Naive thymus-derived CD8-positive, alpha-beta T cell (primary cell): Measurements from ENCODE around the gene VEGFB. TPM values are rescaled to one million over a fixed set of nuclear protein-coding genes. Genes with fewer than 3 reads are reported as not detected.

Source experiments
- ATAC-seq, 2 donors: fragments of 150-1000 bp; cut with Tn5 transposase in 1 of 2; sonication (Bioruptor Pico), chemical (Tn5 transposase) in 1 of 2; 1 replicate in 1 of 2; 2 replicates in 1 of 2; pipeline ENCODE4 v1.10.0; 2021; ENCODE audit warnings: mild to moderate bottlenecking in 2 of 2, moderate library complexity in 2 of 2
- POLR2A ChIA-PET: fragments of 350-600 bp; sonication (Branson Sonifier 250); formaldehyde crosslinking; loops from one replicate; lab custom pipeline; 2021; ENCODE audit warnings: antibody characterized with exemption; lab: Charles Lee
- DNase-seq, 10 donors: peaks; one replicate each; pipeline versions ENCODE4 v3.0.0 to v3.0.0-alpha.2; 2020 to 2022
- H3K27ac Mint-ChIP-seq, 10 donors: one replicate each; pipeline ENCODE4 v1.8.0; 2020 to 2022; ENCODE audit warnings: mild to moderate bottlenecking in 10 of 10, mixed read lengths in 10 of 10, moderate library complexity in 4 of 10, inconsistent platforms in 1 of 10
- H3K27me3 Mint-ChIP-seq, 5 donors: one replicate each; pipeline ENCODE4 v1.8.0; 2021 to 2022; ENCODE audit warnings: mixed read lengths in 5 of 5
- H3K36me3 Mint-ChIP-seq, 3 donors: one replicate each; pipeline ENCODE4 v1.8.0; 2020 to 2022; ENCODE audit warnings: mixed read lengths in 3 of 3, mild to moderate bottlenecking in 2 of 3, inconsistent platforms in 1 of 3
- H3K4me1 Mint-ChIP-seq, 4 donors: one replicate each; pipeline ENCODE4 v1.8.0; 2021 to 2022; ENCODE audit warnings: mixed read lengths in 4 of 4
- H3K4me3 Mint-ChIP-seq, 10 donors: one replicate each; pipeline ENCODE4 v1.8.0; 2020 to 2022; ENCODE audit warnings: mild to moderate bottlenecking in 10 of 10, mixed read lengths in 10 of 10, moderate library complexity in 6 of 10, inconsistent platforms in 1 of 10
- H3K9me3 Mint-ChIP-seq, 9 donors: one replicate each; pipeline ENCODE4 v1.8.0; 2020 to 2022; ENCODE audit warnings: mixed read lengths in 9 of 9, mild to moderate bottlenecking in 3 of 9, inconsistent platforms in 1 of 9, moderate library complexity in 1 of 9
- polyA plus RNA-seq, 3 donors: library from polyadenylated mRNA; unstranded; fragments of 300-500 nt; fragmentation: Illumina TruSeq; gene quantifications; one replicate each; pipeline ENCODE4 v1.2.3, GENCODE V29; 2021
- total RNA-seq, 8 experiments: library from RNA in 2 of 8; stranded (reverse) in 2 of 8; gene quantifications; one replicate each; pipeline ENCODE4 v1.2.3 and lab custom pipeline; 2021 to 2026

The VEGFB gene
- total and polyA plus RNA-seq, 5 experiments from 2014 or later = 11.2 to 62.1 (median 28.1) TPM

DNA sequence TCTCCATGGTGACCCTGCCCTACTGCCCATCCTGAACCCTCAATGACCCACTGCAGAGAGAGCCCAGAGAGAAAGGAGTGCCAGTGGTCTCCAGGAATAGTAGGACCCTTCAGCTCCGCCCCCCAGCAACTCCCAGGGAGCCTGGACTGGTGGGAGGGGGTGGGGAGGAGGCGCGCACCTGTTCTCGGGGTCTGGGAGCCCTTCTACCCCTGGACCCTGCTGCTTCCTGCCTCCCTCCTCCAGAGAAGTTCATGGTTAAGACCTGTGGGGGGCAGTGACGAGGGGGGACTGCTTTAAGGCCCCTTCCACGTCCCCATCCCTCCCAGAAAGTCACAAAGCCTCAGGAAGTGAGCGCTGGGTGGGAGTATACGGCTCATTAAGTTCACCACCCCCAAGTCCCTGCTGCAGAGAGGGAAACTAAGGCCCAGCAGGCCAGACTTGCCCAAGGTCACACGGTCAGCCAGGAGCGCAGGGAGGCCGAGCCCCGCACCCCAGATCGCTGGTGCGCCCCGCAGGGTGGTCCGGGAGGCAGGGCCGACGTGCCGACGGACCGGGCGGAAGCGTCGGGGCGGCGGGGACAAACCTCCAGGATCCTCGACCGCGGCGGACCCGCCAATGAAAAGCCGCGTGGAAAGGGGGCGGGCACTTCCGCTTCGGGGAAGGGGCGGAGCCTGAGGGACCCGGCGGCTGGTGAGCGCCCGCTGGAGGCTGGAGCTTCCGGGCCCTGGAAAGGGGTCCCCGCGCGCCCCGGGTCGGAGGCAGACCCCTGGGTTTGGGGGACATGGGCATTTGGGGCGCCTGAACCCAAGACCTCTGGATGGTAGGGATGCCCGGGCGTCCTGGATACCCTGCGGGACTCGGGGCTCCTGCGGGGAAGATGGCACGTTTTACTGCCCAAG lies 8.5 kb upstream of the VEGFB start, which contains the start of the genes NUDT22 and TRPT1:
NUDT22 (plus strand) TSS at position 667 of the 899 bp plus-strand sequence. CDS start 379 bp downstream, outside the sequence.
TRPT1 (minus strand) TSS at position 579 of the 899 bp plus-strand sequence; CDS start at position 253, 326 bp downstream.
- ATAC-seq (peak; percentile 69 to 71), DNase-seq (peak; percentile 80 to 93 (median 85))
- no peaks in the 10 kb centered on the region for H3K27me3 Mint-ChIP-seq
- peaks cover 17 to 41% (median 33%) of the 10 kb centered on the region in 4 donors for H3K4me1 Mint-ChIP-seq
- H3K9me3 Mint-ChIP-seq = no peaks in the 10 kb centered on the region
- POLR2A ChIA-PET = interaction anchor here (1.2 to 16.0 kb wide), 14 partner anchors 9 to 91 kb away, joined by 3 to 290 read pairs (median 10); partner anchors contain the start of genes BAD, FERMT3, FKBP2 and GPR137
- peak within 1 kb of the TSS; percentile 87 to 95 (median 90) for H3K4me3 Mint-ChIP-seq
- H3K27ac Mint-ChIP-seq = peak within 1 kb of the TSS; percentile 83 to 97 (median 92)
- peaks cover 0 to 15% (median 0%) of the 10 kb centered on the region in 3 donors for H3K36me3 Mint-ChIP-seq

- ATAC-seq = peak; percentile 29 to 43
- peaks cover 0 to 10% (median 0%) of the 10 kb centered on the region in 3 donors for H3K36me3 Mint-ChIP-seq
- H3K4me3 Mint-ChIP-seq = peak overlapping the region; percentile 87 to 95 (median 90)
- H3K4me1 Mint-ChIP-seq = peaks cover 19 to 45% (median 36%) of the 10 kb centered on the region in 4 donors
- POLR2A ChIA-PET = interaction anchor here (1.2 to 16.0 kb wide), 14 partner anchors 9 to 91 kb away, joined by 3 to 290 read pairs (median 10); partner anchors contain the start of genes BAD, FERMT3, FKBP2 and GPR137
- no peaks in the 10 kb centered on the region for H3K9me3 Mint-ChIP-seq
- no peaks in the 10 kb centered on the region for H3K27me3 Mint-ChIP-seq
- peak; percentile 35 to 82 (median 52) for DNase-seq
- peak overlapping the region; percentile 83 to 95 (median 90) for H3K27ac Mint-ChIP-seq
Observed at GRCh38 chr11:64226507-64227051, 7.8 kb upstream of the VEGFB start.

GRCh38 chr11:64227405-64227956 lies 6.9 kb upstream of the VEGFB start:
- H3K27me3 Mint-ChIP-seq = no peaks in the 10 kb centered on the region
- no peak for DNase-seq
- peaks cover 0 to 7% (median 0%) of the 10 kb centered on the region in 3 donors for H3K36me3 Mint-ChIP-seq
- peak overlapping the region; percentile 83 to 95 (median 90) for H3K27ac Mint-ChIP-seq
- no peak for ATAC-seq
- H3K4me1 Mint-ChIP-seq = peaks cover 22 to 54% (median 44%) of the 10 kb centered on the region in 4 donors
- peak overlapping the region; percentile 87 to 95 (median 90) for H3K4me3 Mint-ChIP-seq
- POLR2A ChIA-PET = interaction anchor here (0.6 to 16.0 kb wide), 9 partner anchors 17 to 549 kb away, joined by 3 to 290 read pairs (median 22); partner anchors contain the start of genes BAD, ESRRA, FERMT3 and FKBP2
- H3K9me3 Mint-ChIP-seq = no peaks in the 10 kb centered on the region

DNA sequence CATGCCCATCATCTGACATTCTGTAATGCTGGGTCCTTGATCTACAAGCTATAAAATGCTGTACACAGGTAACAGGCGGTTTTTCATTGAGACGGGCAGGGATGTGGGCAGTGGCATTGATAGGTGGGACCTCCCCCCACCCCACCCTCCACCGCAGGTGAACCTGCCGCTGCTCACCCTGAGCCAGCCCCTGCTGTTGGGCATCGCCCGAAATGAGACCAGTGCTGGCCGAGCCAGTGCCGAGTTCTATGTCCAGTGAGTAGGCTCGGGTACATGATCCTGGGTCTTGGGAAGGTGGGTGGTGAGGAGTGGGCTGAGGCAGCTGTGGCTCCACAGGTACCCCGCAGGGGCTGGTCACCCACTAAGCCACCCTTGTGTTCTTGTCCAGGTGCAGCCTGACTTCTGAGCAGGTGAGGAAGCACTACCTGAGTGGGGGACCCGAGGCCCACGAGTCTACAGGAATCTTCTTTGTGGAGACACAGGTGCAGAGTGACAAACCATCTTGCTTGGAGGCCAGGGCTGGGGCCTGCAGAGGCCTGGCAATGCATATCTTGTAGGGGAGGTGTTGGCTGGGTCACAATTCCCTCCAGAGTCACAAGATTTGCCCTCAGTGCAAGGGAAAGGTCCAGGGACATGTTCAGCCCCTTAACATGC lies 5.2 kb upstream of the VEGFB start:
- H3K4me3 Mint-ChIP-seq = peak overlapping the region; percentile 82 to 99 (median 90)

GRCh38 chr11:64229744-64230170 lies 4.6 kb upstream of the VEGFB start:
- POLR2A ChIA-PET = interaction anchor here (0.6 to 16.0 kb wide), 12 partner anchors 13 to 1628 kb away, joined by 3 to 290 read pairs (median 4); partner anchors contain the start of genes BAD, CFL1, FERMT3 and FKBP2
- H3K4me1 Mint-ChIP-seq = peaks cover 22 to 66% (median 58%) of the 10 kb centered on the region in 4 donors

More for the DNA sequence above, 5.2 kb upstream of the VEGFB start:
- H3K27me3 Mint-ChIP-seq = no peaks in the 10 kb centered on the region
- H3K36me3 Mint-ChIP-seq = no peaks in the 10 kb centered on the region
- ATAC-seq (no peak), DNase-seq (no peak)
- peaks cover 22 to 66% (median 58%) of the 10 kb centered on the region in 4 donors for H3K4me1 Mint-ChIP-seq
- POLR2A ChIA-PET = interaction anchor here (0.8 to 16.0 kb wide), 12 partner anchors 12 to 1389 kb away, joined by 3 to 290 read pairs (median 5); partner anchors contain the start of genes BAD, FERMT3, FKBP2 and PLCB3
- H3K9me3 Mint-ChIP-seq = no peaks in the 10 kb centered on the region
- H3K27ac Mint-ChIP-seq = peak overlapping the region; percentile 75 to 97 (median 90)

GRCh38 chr11:64230171-64230984 lies 4.0 kb upstream of the VEGFB start, which contains the start of gene DNAJC4:
Gene DNAJC4, plus strand, starts transcription at chr11:64230548. Its CDS starts 307 bp downstream, at chr11:64230855.
- peak; percentile 76 to 93 (median 84) for DNase-seq

More at GRCh38 chr11:64229744-64230170, 4.6 kb upstream of the VEGFB start:
- Mint-ChIP-seq H3K27ac (peak overlapping the region; percentile 83 to 97 (median 93)), H3K4me3 (peak overlapping the region; percentile 82 to 99 (median 90)), H3K27me3 (no peaks in the 10 kb centered on the region), H3K9me3 (no peaks in the 10 kb centered on the region), H3K36me3 (no peaks in the 10 kb centered on the region)
- no peak for DNase-seq
- no peak for ATAC-seq

GRCh38 chr11:64230985-64231365 lies 3.4 kb upstream of the VEGFB start:
- Mint-ChIP-seq H3K27ac (peak overlapping the region; percentile 48 to 97 (median 90)), H3K36me3 (no peaks in the 10 kb centered on the region), H3K27me3 (no peaks in the 10 kb centered on the region), H3K4me1 (peaks cover 18 to 68% (median 63%) of the 10 kb centered on the region in 4 donors), H3K9me3 (no peaks in the 10 kb centered on the region), H3K4me3 (peak overlapping the region; percentile 82 to 99 (median 90))
- ATAC-seq = no peak
- POLR2A ChIA-PET = interaction anchor here (0.7 to 16.0 kb wide), 9 partner anchors 13 to 1504 kb away, joined by 3 to 290 read pairs (median 4); partner anchors contain the start of genes FERMT3, FKBP2, HNRNPUL2 and PLCB3
- DNase-seq = no peak

More at GRCh38 chr11:64230171-64230984, 4.0 kb upstream of the VEGFB start, which contains the start of gene DNAJC4:
- peak; percentile 52 to 63 for ATAC-seq
- peak within 1 kb of the TSS; percentile 82 to 99 (median 90) for H3K4me3 Mint-ChIP-seq
- H3K27ac Mint-ChIP-seq = peak within 1 kb of the TSS; percentile 83 to 97 (median 93)
- no peaks in the 10 kb centered on the region for H3K27me3 Mint-ChIP-seq
- H3K36me3 Mint-ChIP-seq = no peaks in the 10 kb centered on the region
- POLR2A ChIA-PET = interaction anchor here (0.6 to 16.0 kb wide), 13 partner anchors 14 to 1628 kb away, joined by 3 to 290 read pairs (median 4); partner anchors contain the start of genes BAD, CFL1, FERMT3 and FKBP2
- peaks cover 20 to 66% (median 60%) of the 10 kb centered on the region in 4 donors for H3K4me1 Mint-ChIP-seq
- H3K9me3 Mint-ChIP-seq = no peaks in the 10 kb centered on the region

DNA sequence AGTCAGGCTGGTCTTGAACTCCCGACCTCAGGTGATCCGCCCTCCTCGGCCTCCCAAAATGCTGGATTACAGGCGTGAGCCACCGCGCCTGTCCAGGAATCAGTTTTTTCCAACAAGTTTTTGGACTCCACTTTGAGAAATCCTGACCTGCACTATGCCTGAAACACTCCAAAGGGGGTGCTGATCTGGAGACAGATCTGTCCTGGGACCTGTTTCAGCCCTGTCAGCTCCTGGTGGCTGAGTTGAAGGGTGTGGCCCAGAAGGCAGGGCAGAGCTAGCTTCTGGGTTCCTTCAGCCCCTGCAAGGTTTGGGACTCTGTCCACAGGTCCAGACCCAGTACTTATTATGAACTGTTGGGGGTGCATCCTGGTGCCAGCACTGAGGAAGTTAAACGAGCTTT lies 2.8 kb upstream of the VEGFB start:
- DNase-seq = no peak
- no peak for ATAC-seq
- peak overlapping the region; percentile 36 to 99 (median 88) for H3K4me3 Mint-ChIP-seq
- peak overlapping the region in 9 of 10 donors; percentile 48 to 86 (median 74) for H3K27ac Mint-ChIP-seq
- H3K27me3 Mint-ChIP-seq = no peaks in the 10 kb centered on the region
- no peaks in the 10 kb centered on the region for H3K9me3 Mint-ChIP-seq
- POLR2A ChIA-PET = interaction anchor here (0.7 to 16.0 kb wide), 7 partner anchors 9 to 234 kb away, joined by 4 to 290 read pairs (median 5); partner anchors contain the start of genes FERMT3, FKBP2, PPP1R14B and TRMT112
- no peaks in the 10 kb centered on the region for H3K36me3 Mint-ChIP-seq
- H3K4me1 Mint-ChIP-seq = peaks cover 18 to 69% (median 63%) of the 10 kb centered on the region in 4 donors

GRCh38 chr11:64232182-64232966 lies 2.0 kb upstream of the VEGFB start:
- Mint-ChIP-seq H3K27me3 (no peaks in the 10 kb centered on the region), H3K9me3 (no peaks in the 10 kb centered on the region), H3K4me3 (peak overlapping the region; percentile 65 to 95 (median 86)), H3K4me1 (peaks cover 17 to 64% (median 56%) of the 10 kb centered on the region in 4 donors), H3K27ac (peak overlapping the region; percentile 53 to 86 (median 72)), H3K36me3 (peaks cover 0 to 4% (median 0%) of the 10 kb centered on the region in 3 donors)
- DNase-seq (no peak), ATAC-seq (no peak)
- POLR2A ChIA-PET = interaction anchor here (0.5 to 16.0 kb wide), 10 partner anchors 9 to 1391 kb away, joined by 3 to 290 read pairs (median 4); partner anchors contain the start of genes FERMT3, FKBP2, PPP1R14B and STIP1
